B cell (primary cell): Measurements from ENCODE around the gene SCART1. TPM values are rescaled to one million over a fixed set of nuclear protein-coding genes. Genes with fewer than 3 reads are reported as not detected.
"Not testable (repeated sequence)": the region's sequence is repeated elsewhere in the genome, so short reads cannot be mapped to it uniquely, and the experiment has no call there.

Experiments used
- ATAC-seq: fragments of 200-7000 bp; cut with Tn5 transposase; one replicate; pipeline ENCODE4 v1.10.0; 2021; ENCODE audit warnings: low read depth, mild to moderate bottlenecking, moderate number of reproducible peaks, moderate library complexity
- CTCF ChIA-PET: fragments of 350-600 bp; sonication (Branson Sonifier 250); formaldehyde crosslinking; loops from one replicate; lab custom pipeline; 2021; ENCODE audit warnings: antibody characterized with exemption, inconsistent platforms; lab: Charles Lee
- POLR2A ChIA-PET: fragments of 350-600 bp; sonication (Branson Sonifier 250); formaldehyde crosslinking; loops from one replicate; lab custom pipeline; 2021; ENCODE audit warnings: antibody characterized with exemption; lab: Charles Lee
- DNase-seq: peaks from one replicate; pipeline ENCODE4 v3.0.0; 2013
- H2AFZ ChIP-seq: 2 replicates; pipeline ENCODE4 v1.6.1; 2012; ENCODE audit warnings: mild to moderate bottlenecking, low read depth, low read length; ENCODE audit not compliant: insufficient read depth, poor library complexity, severe bottlenecking
- H3K27ac ChIP-seq, 2 donors: 1 replicate in 1 of 2; 2 replicates in 1 of 2; pipeline ENCODE4 v1.5.1; 2012 to 2013; ENCODE audit warnings: low read length in 2 of 2, mild to moderate bottlenecking in 2 of 2, moderate library complexity in 1 of 2
- H3K27me3 ChIP-seq, 4 experiments: fragments of 200-600 bp in 1 of 4; sonication (generic) in 1 of 4; replicated peaks in 1 of 4; 1 replicate in 2 of 4; 2 replicates in 2 of 4; pipeline versions ENCODE4 v1.6.1 to v1.7.0; 2013 to 2016; ENCODE audit warnings: low read length in 3 of 4, mild to moderate bottlenecking in 2 of 4, mixed read lengths in 1 of 4, moderate library complexity in 1 of 4; ENCODE audit not compliant: insufficient read depth in 4 of 4, control insufficient read depth in 3 of 4; ENCODE audit errors: control extremely low read depth in 1 of 4
- H3K36me3 ChIP-seq, 2 experiments: replicated peaks in 1 of 2; 1 replicate in 1 of 2; 2 replicates in 1 of 2; pipeline versions ENCODE4 v1.6.1 to v1.7.1; 2013; ENCODE audit warnings: low read length in 1 of 2; ENCODE audit not compliant: insufficient read depth in 2 of 2, control insufficient read depth in 1 of 2; ENCODE audit errors: control extremely low read depth in 1 of 2, extremely low read depth in 1 of 2
- H3K4me1 ChIP-seq, 2 donors: fragments of 200-600 bp in 1 of 2; sonication (generic) in 1 of 2; 1 replicate in 1 of 2; 2 replicates in 1 of 2; pipeline versions ENCODE4 v1.5.1 to v1.6.1; 2013 to 2017; ENCODE audit warnings: low read length in 2 of 2; ENCODE audit not compliant: control insufficient read depth in 2 of 2, insufficient read depth in 2 of 2
- H3K4me2 ChIP-seq: replicated peaks from 2 replicates; pipeline ENCODE3; 2012; ENCODE audit warnings: mild to moderate bottlenecking, low read depth, low read length; ENCODE audit not compliant: poor library complexity, severe bottlenecking
- H3K4me3 ChIP-seq, 5 experiments: fragments of 200-600 bp in 1 of 5; sonication (generic) in 1 of 5; 1 replicate in 3 of 5; 2 replicates in 2 of 5; pipeline versions ENCODE4 v1.5.1 to v1.7.0; 2011 to 2016; ENCODE audit warnings: low read length in 4 of 5, mild to moderate bottlenecking in 4 of 5, low read depth in 2 of 5, control low read depth in 1 of 5, moderate library complexity in 1 of 5; ENCODE audit not compliant: insufficient read depth in 1 of 5; ENCODE audit errors: control extremely low read depth in 1 of 5, extremely low read depth in 1 of 5
- H3K79me2 ChIP-seq: fragments of 200-600 bp; sonication (generic); one replicate; pipeline ENCODE4 v1.6.0; 2016; ENCODE audit warnings: low read length; ENCODE audit not compliant: control insufficient read depth, insufficient read depth
- H3K9ac ChIP-seq: fragments of 200-600 bp; sonication (generic); 2 replicates; pipeline ENCODE4 v1.6.1; 2017; ENCODE audit warnings: mild to moderate bottlenecking, low read length, moderate library complexity
- H3K9me3 ChIP-seq, 3 donors: one replicate each; pipeline versions ENCODE4 v1.6.1 to v1.7.1; 2013; ENCODE audit warnings: low read length in 2 of 3; ENCODE audit not compliant: control insufficient read depth in 2 of 3, insufficient read depth in 1 of 3; ENCODE audit errors: control extremely low read depth in 1 of 3
- H4K20me1 ChIP-seq: 2 replicates; pipeline ENCODE4 v1.6.0; 2012; ENCODE audit warnings: mild to moderate bottlenecking, low read length; ENCODE audit not compliant: insufficient read depth, control insufficient read depth, poor library complexity, severe bottlenecking
- H3K27ac Mint-ChIP-seq: one replicate; pipeline ENCODE4 v1.8.0; 2021; ENCODE audit warnings: mixed read lengths
- H3K27me3 Mint-ChIP-seq: one replicate; pipeline ENCODE4 v1.8.0; 2021; ENCODE audit warnings: mixed read lengths
- H3K4me1 Mint-ChIP-seq: one replicate; pipeline ENCODE4 v1.8.0; 2021; ENCODE audit warnings: mixed read lengths
- H3K4me3 Mint-ChIP-seq: one replicate; pipeline ENCODE4 v1.8.0; 2021; ENCODE audit warnings: mixed read lengths
- H3K9me3 Mint-ChIP-seq: one replicate; pipeline ENCODE4 v1.8.0; 2022; ENCODE audit warnings: mixed read lengths; ENCODE audit not compliant: insufficient read depth
- EZH2 ChIP-seq: IDR thresholded peaks from 2 replicates; pipeline ENCODE4 v1.6.1; 2012; ENCODE audit warnings: borderline replicate concordance, low read depth, mild to moderate bottlenecking, moderate library complexity, low read length; ENCODE audit not compliant: insufficient read depth, poor library complexity, severe bottlenecking
- WGBS: methylation state at CpG from one replicate; pipeline ENCODE4 v1.1.5; 2013; ENCODE audit warnings: missing lambda C conversion rate; ENCODE audit not compliant: insufficient coverage; 5-methylcytosine and 5-hydroxymethylcytosine counted together
- intact Hi-C: fragments of 100-400 bp; cut with micrococcal nuclease; formaldehyde crosslinking; loops from one replicate; pipeline ENCODE4 v1.10.0; 2022
- polyA plus RNA-seq: library from polyadenylated mRNA; depleted of rRNA; stranded (reverse); fragments of >200 nt; gene quantifications from 2 replicates; pipeline ENCODE4 v1.2.3, GENCODE V29; 2012
- total RNA-seq, 2 donors: library from RNA; stranded (reverse); fragments of 120-200 nt in 1 of 2; gene quantifications; 1 replicate in 1 of 2; 2 replicates in 1 of 2; pipeline versions ENCODE4 v1.2.3 to v1.2.4, GENCODE V29; 2013 to 2022
- TF ChIP-seq, protein P1 (sequence below): fragments of 200-600 bp; IDR thresholded peaks from one replicate; pipeline ENCODE4 v1.8.0; 2022; ENCODE audit warnings: antibody characterized with exemption, mild to moderate bottlenecking

Gene SCART1
- total and polyA plus RNA-seq, 2 donors (not counting 1 experiment from before 2014, with no cell fraction given) = 4.1 to 4.7 TPM

DNA sequence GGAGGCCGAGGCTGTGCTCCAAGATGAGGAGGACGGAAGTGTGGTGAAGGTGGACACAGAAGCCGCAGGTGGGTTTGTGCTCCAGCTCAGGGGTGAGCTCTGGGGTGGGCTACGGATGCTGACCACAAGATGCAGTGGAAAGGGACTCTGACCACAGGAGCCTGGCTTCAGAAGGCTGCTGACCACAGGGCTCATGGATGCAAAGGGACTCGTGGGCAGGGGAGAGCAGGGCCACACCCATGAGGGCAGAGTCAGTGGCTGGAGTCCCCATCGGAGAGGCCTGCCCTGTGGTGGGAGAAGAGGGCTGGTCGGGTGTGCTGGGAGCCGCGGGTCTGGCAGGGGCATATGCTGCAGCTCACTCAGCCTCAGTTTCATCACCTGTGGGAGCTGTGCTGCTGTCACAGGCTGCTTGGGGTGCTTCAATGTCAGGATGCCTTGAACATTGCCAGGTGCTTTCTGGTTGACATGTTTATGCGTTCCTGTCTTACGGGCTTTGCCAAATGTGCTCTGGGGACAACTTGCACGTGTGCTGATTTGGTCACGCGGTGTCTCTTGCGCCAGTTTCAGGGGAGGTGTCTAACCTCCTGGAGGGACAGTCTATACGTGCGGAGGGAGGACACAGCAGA, 13.7 kb downstream of the SCART1 start:
- no peaks in the 10 kb centered on the region for H3K9me3 Mint-ChIP-seq
- Histone ChIP-seq H3K4me1 (no peaks in the 10 kb centered on the region), H3K27ac (no peak overlapping the region), H3K36me3 (no peaks in the 10 kb centered on the region), H2AFZ (no peak overlapping the region), H3K9ac (no peak overlapping the region), H4K20me1 (no peaks in the 10 kb centered on the region), H3K27me3 (no peaks in the 10 kb centered on the region), H3K9me3 (peaks cover 0 to 3% (median 0%) of the 10 kb centered on the region in 3 donors), H3K4me3 (no peak overlapping the region), H3K4me2 (no peak overlapping the region), H3K79me2 (no peaks in the 10 kb centered on the region)
- ChIA-PET CTCF (no interaction called here), POLR2A (interaction anchor here (0.6 kb wide), 1 partner anchor 84 kb away, joined by 3 read pairs; no protein-coding TSS in a partner anchor)
- no peak for TF ChIP-seq EZH2
- TF ChIP-seq, protein P1, sequence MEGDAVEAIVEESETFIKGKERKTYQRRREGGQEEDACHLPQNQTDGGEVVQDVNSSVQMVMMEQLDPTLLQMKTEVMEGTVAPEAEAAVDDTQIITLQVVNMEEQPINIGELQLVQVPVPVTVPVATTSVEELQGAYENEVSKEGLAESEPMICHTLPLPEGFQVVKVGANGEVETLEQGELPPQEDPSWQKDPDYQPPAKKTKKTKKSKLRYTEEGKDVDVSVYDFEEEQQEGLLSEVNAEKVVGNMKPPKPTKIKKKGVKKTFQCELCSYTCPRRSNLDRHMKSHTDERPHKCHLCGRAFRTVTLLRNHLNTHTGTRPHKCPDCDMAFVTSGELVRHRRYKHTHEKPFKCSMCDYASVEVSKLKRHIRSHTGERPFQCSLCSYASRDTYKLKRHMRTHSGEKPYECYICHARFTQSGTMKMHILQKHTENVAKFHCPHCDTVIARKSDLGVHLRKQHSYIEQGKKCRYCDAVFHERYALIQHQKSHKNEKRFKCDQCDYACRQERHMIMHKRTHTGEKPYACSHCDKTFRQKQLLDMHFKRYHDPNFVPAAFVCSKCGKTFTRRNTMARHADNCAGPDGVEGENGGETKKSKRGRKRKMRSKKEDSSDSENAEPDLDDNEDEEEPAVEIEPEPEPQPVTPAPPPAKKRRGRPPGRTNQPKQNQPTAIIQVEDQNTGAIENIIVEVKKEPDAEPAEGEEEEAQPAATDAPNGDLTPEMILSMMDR = no peak
- DNase-seq (no peak), ATAC-seq (no peak)
- no peak overlapping the region for H3K27ac Mint-ChIP-seq
- H3K4me1 Mint-ChIP-seq = no peaks in the 10 kb centered on the region
- 95% methylated on average over 17 of the region's 17 CpGs for whole genome bisulfite sequencing
- intact Hi-C loops = no loop called here
- H3K4me3 Mint-ChIP-seq = no peak overlapping the region
- H3K27me3 Mint-ChIP-seq = no peaks in the 10 kb centered on the region

DNA sequence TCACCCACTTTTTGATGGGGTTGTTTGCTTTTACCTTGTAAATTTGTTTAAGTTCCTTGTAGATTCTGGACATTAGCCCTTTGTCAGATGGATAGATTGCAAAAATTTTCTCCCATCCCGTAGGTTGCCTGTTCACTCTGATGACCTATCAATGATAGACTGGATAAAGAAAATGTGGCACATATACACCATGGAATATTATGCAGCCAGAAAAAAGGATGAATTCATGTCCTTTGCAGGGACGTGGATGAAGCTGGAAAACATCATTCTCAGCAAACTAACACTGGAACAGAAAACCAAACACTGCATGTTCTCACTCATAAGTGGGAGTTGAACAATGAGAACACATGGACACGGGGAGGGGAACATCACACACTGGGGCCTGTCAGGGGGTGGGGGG, 15.5 kb downstream of the SCART1 start:
- POLR2A ChIA-PET, H3K4me2 ChIP-seq, ATAC-seq, H3K79me2 ChIP-seq, H3K4me3 Mint-ChIP-seq, H3K9ac ChIP-seq, H4K20me1 ChIP-seq, CTCF ChIA-PET, H3K36me3 ChIP-seq, H3K9me3 ChIP-seq, H3K27me3 ChIP-seq, H3K4me3 ChIP-seq, H3K4me1 ChIP-seq, H3K9me3 Mint-ChIP-seq, DNase-seq, intact Hi-C loops, H3K27me3 Mint-ChIP-seq, H2AFZ ChIP-seq, H3K27ac ChIP-seq, H3K27ac Mint-ChIP-seq, H3K4me1 Mint-ChIP-seq: not testable (repeated sequence)
- no CpG with 5 or more reads among the region's 3 CpGs for WGBS
